Esophagus muscularis mucosa (tissue), 4 donors: ENCODE measurements around the gene DSG4. TPM values are rescaled to one million over a fixed set of nuclear protein-coding genes. Genes with fewer than 3 reads are reported as not detected.

Experiments
- DNase-seq: peaks from one replicate; pipeline ENCODE4 v3.0.0-alpha.2; 2017; ENCODE audit errors: extremely low spot score
- H3K27ac ChIP-seq, 4 donors: fragments of 200-600 bp; sonication (generic); replicated peaks in 1 of 4; 1 replicate in 3 of 4; 2 replicates in 1 of 4; pipeline ENCODE4 v1.5.1; 2016 to 2019; ENCODE audit warnings: mild to moderate bottlenecking in 1 of 4
- H3K27me3 ChIP-seq, 4 donors: fragments of 200-600 bp; sonication (generic); one replicate each; pipeline versions ENCODE4 v1.5.1 to v1.6.0; 2016 to 2019
- H3K36me3 ChIP-seq, 4 donors: fragments of 200-600 bp; sonication (generic); one replicate each; pipeline ENCODE4 v1.5.1; 2016 to 2019
- H3K4me1 ChIP-seq, 4 donors: fragments of 200-600 bp; sonication (generic); one replicate each; pipeline ENCODE4 v1.5.1; 2016 to 2019
- H3K4me3 ChIP-seq, 4 donors: fragments of 200-600 bp; sonication (generic); 1 replicate in 2 of 4; 2 replicates in 2 of 4; pipeline ENCODE4 v1.5.1; 2016 to 2019; ENCODE audit warnings: mild to moderate bottlenecking in 4 of 4, moderate library complexity in 1 of 4
- H3K9me3 ChIP-seq, 4 donors: fragments of 200-600 bp; sonication (generic); 1 replicate in 3 of 4; 2 replicates in 1 of 4; pipeline ENCODE4 v1.5.1; 2016 to 2019
- CTCF ChIP-seq, 3 experiments: fragments of 200-600 bp in 2 of 3; fragments of 450-650 bp in 1 of 3; sonication (generic) in 2 of 3; IDR thresholded peaks; one replicate each; pipeline ENCODE4 v1.5.1; 2017 to 2019; ENCODE audit warnings: antibody characterized with exemption in 3 of 3, mild to moderate bottlenecking in 2 of 3, moderate library complexity in 1 of 3
- EP300 ChIP-seq: sonication (generic); formaldehyde crosslinking; IDR thresholded peaks from one replicate; pipeline ENCODE4 v1.6.1; 2017; ENCODE audit warnings: antibody characterized with exemption
- POLR2A ChIP-seq: fragments of 450-650 bp; IDR thresholded peaks from one replicate; pipeline ENCODE4 v1.6.1; 2017; ENCODE audit warnings: antibody characterized with exemption, moderate library complexity, mild to moderate bottlenecking, low read depth
- POLR2AphosphoS5 ChIP-seq, 2 donors: sonication (generic); formaldehyde crosslinking; IDR thresholded peaks; one replicate each; pipeline ENCODE4 v1.6.1; 2017; ENCODE audit warnings: antibody characterized with exemption in 2 of 2
- WGBS: methylation state at CpG from one replicate; pipeline ENCODE4 v1.1.5; 2018; 5-methylcytosine and 5-hydroxymethylcytosine counted together
- intact Hi-C: fragments of 100-400 bp; cut with DNase I; formaldehyde crosslinking; loops from one replicate; pipeline ENCODE4 v1.15.1; 2023
- total RNA-seq, 4 donors: library from RNA; depleted of rRNA; stranded (reverse); fragments of >200 nt; gene quantifications; one replicate each; pipeline versions ENCODE4 v1.1.0 to v1.2.1, GENCODE V29; 2016

DSG4 gene
- total RNA-seq, 4 donors from 2014 or later: not detected

- Histone ChIP-seq H3K27ac (no peak overlapping the region), H3K4me3 (no peak overlapping the region), H3K36me3 (no peaks in the 10 kb centered on the region), H3K4me1 (no peaks in the 10 kb centered on the region), H3K27me3 (peaks cover 0 to 3% (median 0%) of the 10 kb centered on the region in 4 donors), H3K9me3 (no peaks in the 10 kb centered on the region)
- 65% methylated on average over 4 of the region's 4 CpGs for WGBS
- TF ChIP-seq CTCF (IDR thresholded peaks at IDR 0.05) (no peak), POLR2A (no peak), EP300 (no peak), POLR2AphosphoS5 (IDR thresholded peaks at IDR 0.05) (no peak)
- intact Hi-C loops: no loop called here
- no peak for DNase-seq
Measured at GRCh38 chr18:31373641-31374040, 2.9 kb upstream of the DSG4 start.

GRCh38 chr18:31380912-31381311 lies 4.3 kb downstream of the DSG4 start:
- no peaks in the 10 kb centered on the region for H3K4me1 ChIP-seq
- intact Hi-C loops: no loop called here
- no peak overlapping the region for H3K4me3 ChIP-seq
- TF ChIP-seq POLR2AphosphoS5 (IDR thresholded peaks at IDR 0.05) (no peak), CTCF (IDR thresholded peaks at IDR 0.05) (no peak), POLR2A (no peak), EP300 (no peak)
- H3K27me3 ChIP-seq: no peaks in the 10 kb centered on the region
- H3K9me3 ChIP-seq: no peaks in the 10 kb centered on the region
- H3K27ac ChIP-seq: no peak overlapping the region
- H3K36me3 ChIP-seq: no peaks in the 10 kb centered on the region
- WGBS: 86% methylated on average over 2 of the region's 2 CpGs
- no peak for DNase-seq

GRCh38 chr18:31382107-31382506 lies 5.5 kb downstream of the DSG4 start:
- Histone ChIP-seq H3K4me3 (no peak overlapping the region), H3K27me3 (no peaks in the 10 kb centered on the region), H3K36me3 (no peaks in the 10 kb centered on the region), H3K27ac (no peak overlapping the region), H3K9me3 (no peaks in the 10 kb centered on the region), H3K4me1 (no peaks in the 10 kb centered on the region)
- WGBS: 85% methylated on average over 2 of the region's 2 CpGs
- intact Hi-C loops: no loop called here
- TF ChIP-seq EP300 (no peak), CTCF (IDR thresholded peaks at IDR 0.05) (no peak), POLR2A (no peak), POLR2AphosphoS5 (IDR thresholded peaks at IDR 0.05) (no peak)
- no peak for DNase-seq

GRCh38 chr18:31386741-31387140 lies 10.2 kb downstream of the DSG4 start:
- DNase-seq: no peak
- no peak overlapping the region for H3K27ac ChIP-seq
- intact Hi-C loops: no loop called here
- no peaks in the 10 kb centered on the region for H3K27me3 ChIP-seq
- no peaks in the 10 kb centered on the region for H3K9me3 ChIP-seq
- WGBS: 88% methylated on average over 6 of the region's 6 CpGs
- no peak overlapping the region for H3K4me3 ChIP-seq
- no peaks in the 10 kb centered on the region for H3K4me1 ChIP-seq
- H3K36me3 ChIP-seq: no peaks in the 10 kb centered on the region
- TF ChIP-seq EP300 (no peak), POLR2A (no peak), POLR2AphosphoS5 (IDR thresholded peaks at IDR 0.05) (no peak), CTCF (IDR thresholded peaks at IDR 0.05) (no peak)

- WGBS: 53% methylated on average over 3 of the region's 3 CpGs
- no peak for DNase-seq
- TF ChIP-seq CTCF (IDR thresholded peaks at IDR 0.05) (no peak), POLR2A (no peak), POLR2AphosphoS5 (IDR thresholded peaks at IDR 0.05) (no peak), EP300 (no peak)
- Histone ChIP-seq H3K27ac (no peak overlapping the region), H3K9me3 (no peaks in the 10 kb centered on the region), H3K4me1 (peaks cover 0 to 11% (median 0%) of the 10 kb centered on the region in 4 donors), H3K36me3 (no peaks in the 10 kb centered on the region), H3K27me3 (no peaks in the 10 kb centered on the region), H3K4me3 (no peak overlapping the region)
- intact Hi-C loops: no loop called here
Measured at GRCh38 chr18:31393286-31393685, 16.7 kb downstream of the DSG4 start.
